Measurements from ENCODE around the gene LHPP.

Gene LHPP

GRCh38 chr10:124455441-124455840 lies 6.2 kb upstream of the LHPP start:
- no peak for TF ChIP-seq CTCF (IDR thresholded peaks at IDR 0.05; ENCODE audit: insufficient read depth, missing control alignments)
- FAIRE-seq (no peak), DNase-seq (ENCODE audit: insufficient read length, low spot score) (no peak)

- no peak for DNase-seq (ENCODE audit: insufficient read length, low spot score)
- no peak for TF ChIP-seq CTCF (IDR thresholded peaks at IDR 0.05; ENCODE audit: insufficient read depth, missing control alignments)
- FAIRE-seq: no peak
These were observed 3.1 kb upstream of the LHPP start for GRCh38 chr10:124458473-124458872.

GRCh38 chr10:124458889-124459288 lies 2.7 kb upstream of the LHPP start:
- no peak for TF ChIP-seq CTCF (IDR thresholded peaks at IDR 0.05; ENCODE audit: insufficient read depth, missing control alignments)
- DNase-seq (ENCODE audit: insufficient read length, low spot score) (no peak), FAIRE-seq (no peak)

- DNase-seq (ENCODE audit: insufficient read length, low spot score) (no peak), FAIRE-seq (no peak)
- TF ChIP-seq CTCF (IDR thresholded peaks at IDR 0.05; ENCODE audit: insufficient read depth, missing control alignments): no peak
These were observed 2.2 kb upstream of the LHPP start for GRCh38 chr10:124459395-124459794.

- DNase-seq (ENCODE audit: insufficient read length, low spot score) (no peak), FAIRE-seq (no peak)
- no peak for TF ChIP-seq CTCF (IDR thresholded peaks at IDR 0.05; ENCODE audit: insufficient read depth, missing control alignments)
These were observed 1.5 kb upstream of the LHPP start for GRCh38 chr10:124460144-124460543.

- no peak for FAIRE-seq
- no peak for TF ChIP-seq CTCF (IDR thresholded peaks at IDR 0.05; ENCODE audit: insufficient read depth, missing control alignments)
- DNase-seq (ENCODE audit: insufficient read length, low spot score): no peak
These were observed 699 bp downstream of the LHPP start for GRCh38 chr10:124462348-124462695.

DNA sequence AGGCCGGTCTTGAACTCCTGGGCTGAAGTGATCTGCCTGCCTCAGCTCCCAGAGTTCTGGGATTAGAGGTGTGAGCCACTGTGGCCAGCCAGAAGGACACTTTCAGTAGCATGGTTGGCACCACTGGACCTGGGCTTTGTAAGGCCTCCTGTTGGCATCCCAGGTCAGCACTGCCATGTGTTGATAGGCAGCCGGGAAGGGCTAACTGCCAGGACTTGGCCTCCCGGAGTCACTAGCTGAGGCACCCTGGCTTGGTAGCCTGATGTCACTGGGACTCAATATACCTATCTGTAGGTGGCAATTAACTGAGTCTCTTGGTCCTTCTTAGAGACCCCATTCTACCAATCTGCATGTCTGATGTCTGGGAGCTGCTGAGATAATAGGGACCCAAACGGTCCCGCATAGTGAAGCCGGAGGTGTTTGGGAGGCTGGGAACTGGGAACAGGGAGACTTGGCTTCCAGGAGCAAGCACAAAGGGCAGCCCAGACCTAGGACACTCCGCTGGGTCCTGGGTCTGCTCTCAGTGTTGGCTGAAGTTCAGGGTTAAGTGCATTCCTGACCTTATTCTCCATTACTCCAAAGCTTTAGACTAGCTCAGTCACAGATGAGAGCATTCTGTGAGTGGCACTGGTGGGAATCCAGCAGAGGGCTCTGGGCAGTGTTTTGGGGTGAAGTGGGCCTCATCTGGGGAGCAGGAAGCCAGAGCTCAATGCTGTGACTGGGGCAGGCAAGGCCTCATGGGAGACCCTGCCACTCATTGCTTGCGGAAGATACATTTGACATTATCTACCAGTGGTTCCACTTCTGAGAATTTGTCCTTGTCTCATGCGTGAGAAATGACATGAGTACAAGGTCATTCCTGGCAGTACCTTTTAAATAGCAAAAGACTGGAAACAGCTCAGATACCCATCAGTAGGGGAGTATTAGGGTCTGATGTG lies 2.7 kb downstream of the LHPP start:
- no peak for FAIRE-seq
- no peak for DNase-seq (ENCODE audit: insufficient read length, low spot score)

More for the DNA sequence above, 2.7 kb downstream of the LHPP start:
- TF ChIP-seq CTCF (IDR thresholded peaks at IDR 0.05; ENCODE audit: insufficient read depth, missing control alignments): no peak

Measured in D721Med (cell line).